CD4-positive, alpha-beta T cell treated with Interleukin-2 at 100 ng/mL for 4 hours (primary cell): ENCODE data around the gene RNU6-1.

Source experiments
- DNase-seq: peaks from one replicate; pipeline ENCODE4 v3.0.0-alpha.2; 2020; ENCODE audit warnings: low spot score

The RNU6-1 gene

GRCh38 chr15:67839929-67840748 lies at the start of gene RNU6-1:
TSS of gene RNU6-1 (minus strand) at chr15:67840045.
- DNase-seq, result peak; percentile 96

GRCh38 chr15:67887776-67888175 lies 47.9 kb upstream of the RNU6-1 start:
- no peak for DNase-seq

GRCh38 chr15:67885861-67886260 lies 46.0 kb upstream of the RNU6-1 start:
- DNase-seq, result no peak

- no peak for DNase-seq
Measured at GRCh38 chr15:67885175-67885523, 45.3 kb upstream of the RNU6-1 start.

GRCh38 chr15:67884514-67885174 lies 44.8 kb upstream of the RNU6-1 start:
- peak; percentile 4 for DNase-seq

GRCh38 chr15:67884009-67884408 lies 44.2 kb upstream of the RNU6-1 start:
- no peak for DNase-seq

GRCh38 chr15:67883234-67883773 lies 43.5 kb upstream of the RNU6-1 start:
- no peak for DNase-seq

- DNase-seq, result no peak
Measured at GRCh38 chr15:67882487-67883233, 42.8 kb upstream of the RNU6-1 start.

- DNase-seq, result no peak
Measured at GRCh38 chr15:67880651-67881182, 40.9 kb upstream of the RNU6-1 start.

GRCh38 chr15:67879440-67880129 lies 39.7 kb upstream of the RNU6-1 start:
- DNase-seq, result no peak

GRCh38 chr15:67878712-67879206 lies 38.9 kb upstream of the RNU6-1 start:
- DNase-seq, result no peak

- DNase-seq, result no peak
Measured at GRCh38 chr15:67873777-67874176, 33.9 kb upstream of the RNU6-1 start.

- DNase-seq, result no peak
Measured at GRCh38 chr15:67870868-67871408, 31.1 kb upstream of the RNU6-1 start.

GRCh38 chr15:67869701-67870100 lies 29.9 kb upstream of the RNU6-1 start:
- DNase-seq, result no peak

- no peak for DNase-seq
Measured at GRCh38 chr15:67865766-67866165, 25.9 kb upstream of the RNU6-1 start.

- no peak for DNase-seq
Measured at GRCh38 chr15:67865331-67865730, 25.5 kb upstream of the RNU6-1 start.

- DNase-seq, result peak; percentile 66
Measured at GRCh38 chr15:67863442-67863987, 23.7 kb upstream of the RNU6-1 start.

- DNase-seq, result no peak
Measured at GRCh38 chr15:67862750-67863441, 23.1 kb upstream of the RNU6-1 start.

GRCh38 chr15:67861983-67862382 lies 22.1 kb upstream of the RNU6-1 start:
- DNase-seq, result no peak

- DNase-seq, result no peak
Measured at GRCh38 chr15:67859331-67859946, 19.6 kb upstream of the RNU6-1 start.
